HepG2 (cell line): ENCODE measurements around the gene VIT. TPM values are rescaled to one million over a fixed set of nuclear protein-coding genes. Genes with fewer than 3 reads are reported as not detected.

ENCODE experiments used
- ATAC-seq: fragments of 200-7000 bp; cut with Tn5 transposase; 3 replicates; pipeline ENCODE4 v1.9.1; 2020; ENCODE audit warnings: mild to moderate bottlenecking, moderate library complexity
- BruUV-seq: library from RNA; stranded (reverse); fragments of 400-500 nt; replicated peaks from 2 replicates; lab custom pipeline; 2021; lab: Mats Ljungman, UMichigan
- CTCF ChIA-PET: fragments of 300-600 bp; formaldehyde crosslinking; extraction: SDS; loops from one replicate; lab custom pipeline; 2021; ENCODE audit warnings: low total read pairs, inconsistent platforms, low intra/inter-chr PET ratio; lab: Yijun Ruan, JAX
- POLR2A ChIA-PET: fragments of 350-600 bp; sonication (Branson Sonifier 250); formaldehyde crosslinking; loops from one replicate; lab custom pipeline; 2020; ENCODE audit warnings: antibody characterized with exemption, inconsistent platforms; lab: Yijun Ruan, JAX
- DNase-seq: peaks from one replicate; pipeline ENCODE4 v3.0.0-alpha.2; 2015; ENCODE audit warnings: low spot score
- FAIRE-seq: peaks from 3 replicates; lab custom pipeline; 2011; peaks lifted over from hg19 to GRCh38; lab: Jason Lieb, UNC
- H2AFZ ChIP-seq: one replicate; pipeline ENCODE4 v1.6.1; 2011; ENCODE audit warnings: low read length, inconsistent platforms
- H3K27ac ChIP-seq: fragments of 300-600 bp; 3 replicates; pipeline ENCODE4 v1.8.0; 2011; ENCODE audit warnings: mixed run types, mild to moderate bottlenecking, mixed read lengths, low read length, inconsistent platforms; ENCODE audit not compliant: insufficient read depth; ENCODE audit errors: extremely low read length
- H3K27me3 ChIP-seq, 2 experiments: fragments of 200-600 bp in 1 of 2; 2 replicates in 1 of 2; 3 replicates in 1 of 2; pipeline versions ENCODE4 v1.6.0 to v1.8.0; 2011; ENCODE audit warnings: low read length in 2 of 2, mild to moderate bottlenecking in 2 of 2, moderate library complexity in 2 of 2, inconsistent platforms in 1 of 2; ENCODE audit not compliant: insufficient read depth in 2 of 2, control insufficient read depth in 1 of 2
- H3K36me3 ChIP-seq, 2 experiments: fragments of 200-600 bp in 1 of 2; replicated peaks in 1 of 2; 2 replicates in 1 of 2; 3 replicates in 1 of 2; pipeline versions ENCODE4 v1.5.1 to v1.8.0; 2011; ENCODE audit warnings: low read length in 2 of 2, inconsistent platforms in 1 of 2; ENCODE audit not compliant: insufficient read depth in 2 of 2, control insufficient read depth in 1 of 2
- H3K4me1 ChIP-seq: 2 replicates; pipeline ENCODE4 v1.5.1; 2012; ENCODE audit warnings: low read length, inconsistent platforms; ENCODE audit not compliant: insufficient read depth
- H3K4me2 ChIP-seq: 2 replicates; pipeline ENCODE4 v1.6.0; 2011; ENCODE audit warnings: low read depth, low read length, inconsistent platforms
- H3K4me3 ChIP-seq, 3 experiments: fragments of 200-600 bp in 1 of 3; sonication (generic), shearing (Covaris generic) in 1 of 3; replicated peaks in 1 of 3; 2 replicates each; pipeline ENCODE4 v1.5.1; 2011 to 2016; ENCODE audit warnings: low read length in 3 of 3, inconsistent platforms in 2 of 3, low read depth in 2 of 3, mild to moderate bottlenecking in 2 of 3, control low read depth in 1 of 3, mixed read lengths in 1 of 3; ENCODE audit not compliant: insufficient read depth in 1 of 3
- H3K79me2 ChIP-seq: one replicate; pipeline ENCODE4 v1.6.1; 2011; ENCODE audit warnings: low read length, inconsistent platforms; ENCODE audit not compliant: insufficient read depth
- H3K9ac ChIP-seq: 2 replicates; pipeline ENCODE4 v1.6.0; 2011; ENCODE audit warnings: mild to moderate bottlenecking, low read depth, low read length, inconsistent platforms; ENCODE audit not compliant: insufficient read depth
- H3K9me3 ChIP-seq: 2 replicates; pipeline ENCODE4 v1.5.1; 2012; ENCODE audit warnings: mild to moderate bottlenecking, low read length
- H4K20me1 ChIP-seq: 2 replicates; pipeline ENCODE4 v1.6.0; 2011; ENCODE audit warnings: inconsistent platforms, mild to moderate bottlenecking, low read length, moderate library complexity; ENCODE audit not compliant: insufficient read depth
- CTCF ChIP-seq: sonication (generic); formaldehyde crosslinking; IDR thresholded peaks from 2 replicates; pipeline ENCODE4 v1.5.0; 2020; ENCODE audit warnings: mild to moderate bottlenecking, missing genetic modification reagents, moderate library complexity
- FOXO1 ChIP-seq: sonication (generic); formaldehyde crosslinking; IDR thresholded peaks from 2 replicates; pipeline ENCODE4 v1.4.0; 2020; ENCODE audit warnings: missing genetic modification reagents
- GFI1 ChIP-seq: sonication (generic); formaldehyde crosslinking; IDR thresholded peaks from 2 replicates; pipeline ENCODE4 v1.5.0; 2020; ENCODE audit warnings: missing genetic modification reagents, mild to moderate bottlenecking, borderline replicate concordance
- HNF4A ChIP-seq: sonication (generic); formaldehyde crosslinking; IDR thresholded peaks from 2 replicates; pipeline ENCODE4 v1.4.0; 2020; ENCODE audit warnings: missing genetic modification reagents
- HOXA9 ChIP-seq: sonication (generic); formaldehyde crosslinking; IDR thresholded peaks from 2 replicates; pipeline ENCODE4 v1.8.1; 2022; ENCODE audit warnings: missing genetic modification reagents, mild to moderate bottlenecking, moderate library complexity, borderline replicate concordance
- SMARCE1 ChIP-seq: fragments of 450-650 bp; IDR thresholded peaks from 2 replicates; pipeline ENCODE4 v1.6.1; 2017; ENCODE audit warnings: borderline replicate concordance
- SP4 ChIP-seq: sonication (generic); formaldehyde crosslinking; IDR thresholded peaks from 2 replicates; pipeline ENCODE4 v1.8.1; 2023; ENCODE audit warnings: mild to moderate bottlenecking, missing genetic modification reagents
- U2AF1 ChIP-seq: fragments of 200-400 bp; formaldehyde crosslinking; optimal IDR thresholded peaks from 2 replicates; pipeline ENCODE3; 2017; ENCODE audit warnings: mild to moderate bottlenecking, low read depth, low read length
- ZFP36 ChIP-seq: fragments of 150-350 bp; IDR thresholded peaks from 2 replicates; pipeline ENCODE4 v1.6.1; 2018; ENCODE audit warnings: borderline replicate concordance, low read length, low read depth; ENCODE audit not compliant: partially characterized antibody
- ZNF207 ChIP-seq: fragments of 450-650 bp; IDR thresholded peaks from 2 replicates; pipeline ENCODE4 v1.6.1; 2016; ENCODE audit warnings: antibody characterized with exemption, borderline replicate concordance
- WGBS: methylation state at CpG from one replicate; pipeline ENCODE4 v1.1.6; 2017; ENCODE audit warnings: low lambda C conversion rate; 5-methylcytosine and 5-hydroxymethylcytosine counted together
- in situ Hi-C: cut with HindIII; loops from 2 replicates; pipeline ENCODE4 v1.10.0; 2017; ENCODE audit warnings: low pct_unique_long_range_greater_than_20kb; ENCODE audit not compliant: extremely low pct_ligation_motif_present
- intact Hi-C: fragments of 100-400 bp; cut with micrococcal nuclease; formaldehyde crosslinking; loops from one replicate; pipeline ENCODE4 v1.10.0; 2022; ENCODE audit not compliant: unreplicated experiment
- polyA plus RNA-seq, 8 experiments: library from polyadenylated mRNA; depleted of rRNA in 3 of 8; stranded (reverse) in 7 of 8; unstranded in 1 of 8; fragments of >200 nt; fragmentation: Illumina TruSeq in 4 of 8; extraction: Trizol in 4 of 8; gene quantifications; 2 replicates each; pipeline versions ENCODE4 v1.2.1 to v1.2.3, GENCODE V29; 2011 to 2016; ENCODE audit warnings: low read depth in 4 of 8, missing spikeins in 1 of 8, mixed read lengths in 1 of 8; ENCODE audit not compliant: insufficient read depth in 1 of 8
- total RNA-seq, 5 experiments: library from RNA; depleted of rRNA; stranded (reverse); fragments of >200 nt; fragmentation: Illumina TruSeq; extraction: Trizol; gene quantifications; 2 replicates each; pipeline ENCODE4 v1.2.3, GENCODE V29; 2016; ENCODE audit warnings: low read depth in 1 of 5
- TF ChIP-seq, protein P1 (sequence below): sonication (generic); formaldehyde crosslinking; IDR thresholded peaks from 2 replicates; pipeline ENCODE4 v1.5.1; 2020; ENCODE audit warnings: mild to moderate bottlenecking, moderate library complexity, missing genetic modification reagents

The VIT gene
- total and polyA plus RNA-seq, 2 of the 13 experiments (the other 11 are each of a cell fraction or from before 2014, with no cell fraction given) = not detected

DNA sequence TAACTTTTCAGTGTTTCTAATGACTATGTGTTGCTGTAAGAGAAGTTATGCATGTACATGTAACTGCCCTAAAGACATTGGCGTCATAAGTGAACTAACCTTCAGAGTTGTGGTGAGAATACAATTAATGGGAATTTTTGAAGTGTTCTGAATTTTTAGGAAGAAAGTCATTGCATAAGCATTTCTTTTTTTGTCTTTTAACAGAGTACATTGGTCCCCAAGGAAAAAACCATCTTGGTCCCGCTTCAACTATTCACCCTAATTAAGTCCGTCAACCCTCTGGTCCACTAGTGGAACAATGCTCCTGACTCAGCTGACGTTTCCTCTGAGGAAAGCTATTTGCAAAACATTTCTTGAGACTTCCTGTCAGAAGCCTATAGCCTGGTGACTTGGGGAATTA lies 41.1 kb upstream of the VIT start:
- no peak for ATAC-seq
- ChIA-PET POLR2A (no interaction called here), CTCF (no interaction called here)
- no peaks in the 10 kb centered on the region for H3K9me3 ChIP-seq
- no peak overlapping the region for H3K27ac ChIP-seq
- H3K36me3 ChIP-seq = no peaks in the 10 kb centered on the region
- no peaks in the 10 kb centered on the region for H3K27me3 ChIP-seq
- DNase-seq = no peak
- H3K9ac ChIP-seq = no peak overlapping the region
- in situ Hi-C loops = no loop called here
- WGBS = 96% methylated on average over 4 of the region's 4 CpGs
- H3K4me2 ChIP-seq = no peak overlapping the region
- no peak overlapping the region for H3K4me3 ChIP-seq
- no peaks in the 10 kb centered on the region for H3K79me2 ChIP-seq
- no peak for FAIRE-seq
- intact Hi-C loops = no loop called here
- H4K20me1 ChIP-seq = no peaks in the 10 kb centered on the region
- peaks cover 76% of the 10 kb centered on the region for H3K4me1 ChIP-seq
- no TSS peak for BruUV-seq
- H2AFZ ChIP-seq = no peak overlapping the region
- TF ChIP-seq FOXO1 (CRISPR knock-in tag) = no peak
- TF ChIP-seq HOXA9 (CRISPR knock-in tag) = no peak
- no peak for TF ChIP-seq SP4 (CRISPR knock-in tag)
- no peak for TF ChIP-seq GFI1 (CRISPR knock-in tag)
- TF ChIP-seq ZFP36 = no peak
- TF ChIP-seq, protein P1, sequence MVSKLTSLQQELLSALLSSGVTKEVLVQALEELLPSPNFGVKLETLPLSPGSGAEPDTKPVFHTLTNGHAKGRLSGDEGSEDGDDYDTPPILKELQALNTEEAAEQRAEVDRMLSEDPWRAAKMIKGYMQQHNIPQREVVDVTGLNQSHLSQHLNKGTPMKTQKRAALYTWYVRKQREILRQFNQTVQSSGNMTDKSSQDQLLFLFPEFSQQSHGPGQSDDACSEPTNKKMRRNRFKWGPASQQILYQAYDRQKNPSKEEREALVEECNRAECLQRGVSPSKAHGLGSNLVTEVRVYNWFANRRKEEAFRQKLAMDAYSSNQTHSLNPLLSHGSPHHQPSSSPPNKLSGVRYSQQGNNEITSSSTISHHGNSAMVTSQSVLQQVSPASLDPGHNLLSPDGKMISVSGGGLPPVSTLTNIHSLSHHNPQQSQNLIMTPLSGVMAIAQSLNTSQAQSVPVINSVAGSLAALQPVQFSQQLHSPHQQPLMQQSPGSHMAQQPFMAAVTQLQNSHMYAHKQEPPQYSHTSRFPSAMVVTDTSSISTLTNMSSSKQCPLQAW (CRISPR knock-in tag) = no peak
- no peak for TF ChIP-seq CTCF (CRISPR knock-in tag)
- no peak for TF ChIP-seq U2AF1
- no peak for TF ChIP-seq SMARCE1
- no peak for TF ChIP-seq HNF4A (CRISPR knock-in tag)
- no peak for TF ChIP-seq ZNF207
